Right lobe of liver (tissue), 4 donors: ENCODE results near the gene CFAP251.

Experiments used
- POLR2A ChIP-seq: fragments of 450-650 bp; IDR thresholded peaks from one replicate; pipeline ENCODE4 v1.6.1; 2017; ENCODE audit warnings: antibody characterized with exemption, mild to moderate bottlenecking
- TF ChIP-seq, protein P1 (sequence below), 4 donors: fragments of 200-600 bp in 3 of 4; fragments of 450-650 bp in 1 of 4; IDR thresholded peaks; one replicate each; pipeline versions ENCODE4 v1.5.1 to v1.8.0; 2016 to 2022; ENCODE audit warnings: antibody characterized with exemption in 4 of 4, mild to moderate bottlenecking in 2 of 4
- donor health status: DM: no; HTN: no; CAD: no.
- donor health status: DM: no; HTN: no; CAD: no.
- donor health status: DM: no; HTN: yes; CAD: no.

DNA sequence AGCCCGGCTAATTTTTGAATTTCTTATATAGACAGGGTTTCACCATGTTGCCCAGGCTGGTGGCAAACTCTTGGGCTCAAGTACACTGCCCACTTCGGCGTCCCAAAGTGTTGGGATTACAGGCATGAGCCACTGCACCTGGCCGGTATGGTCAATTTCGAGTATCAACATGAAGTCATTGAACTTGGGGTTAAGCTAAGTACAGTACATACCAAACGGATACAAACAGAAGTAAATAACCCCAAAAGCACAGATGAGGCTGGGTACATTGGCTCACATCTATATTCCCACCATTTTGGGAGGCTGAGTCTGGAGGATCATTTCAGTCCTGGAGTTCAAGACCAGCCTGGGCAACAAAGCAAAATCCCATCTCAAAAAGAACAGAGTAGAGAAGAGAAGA lies 42.8 kb upstream of the CFAP251 start:
- TF ChIP-seq, protein P1, sequence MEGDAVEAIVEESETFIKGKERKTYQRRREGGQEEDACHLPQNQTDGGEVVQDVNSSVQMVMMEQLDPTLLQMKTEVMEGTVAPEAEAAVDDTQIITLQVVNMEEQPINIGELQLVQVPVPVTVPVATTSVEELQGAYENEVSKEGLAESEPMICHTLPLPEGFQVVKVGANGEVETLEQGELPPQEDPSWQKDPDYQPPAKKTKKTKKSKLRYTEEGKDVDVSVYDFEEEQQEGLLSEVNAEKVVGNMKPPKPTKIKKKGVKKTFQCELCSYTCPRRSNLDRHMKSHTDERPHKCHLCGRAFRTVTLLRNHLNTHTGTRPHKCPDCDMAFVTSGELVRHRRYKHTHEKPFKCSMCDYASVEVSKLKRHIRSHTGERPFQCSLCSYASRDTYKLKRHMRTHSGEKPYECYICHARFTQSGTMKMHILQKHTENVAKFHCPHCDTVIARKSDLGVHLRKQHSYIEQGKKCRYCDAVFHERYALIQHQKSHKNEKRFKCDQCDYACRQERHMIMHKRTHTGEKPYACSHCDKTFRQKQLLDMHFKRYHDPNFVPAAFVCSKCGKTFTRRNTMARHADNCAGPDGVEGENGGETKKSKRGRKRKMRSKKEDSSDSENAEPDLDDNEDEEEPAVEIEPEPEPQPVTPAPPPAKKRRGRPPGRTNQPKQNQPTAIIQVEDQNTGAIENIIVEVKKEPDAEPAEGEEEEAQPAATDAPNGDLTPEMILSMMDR (IDR thresholded peaks at IDR 0.05) = no peak
- no peak for TF ChIP-seq POLR2A
